ENCODE data around the gene AGAP1. TPM values are rescaled to one million over a fixed set of nuclear protein-coding genes. Genes with fewer than 3 reads are reported as not detected.

Gene AGAP1
- total RNA-seq, 1 donor from 2014 or later, result 46.3 TPM

DNA sequence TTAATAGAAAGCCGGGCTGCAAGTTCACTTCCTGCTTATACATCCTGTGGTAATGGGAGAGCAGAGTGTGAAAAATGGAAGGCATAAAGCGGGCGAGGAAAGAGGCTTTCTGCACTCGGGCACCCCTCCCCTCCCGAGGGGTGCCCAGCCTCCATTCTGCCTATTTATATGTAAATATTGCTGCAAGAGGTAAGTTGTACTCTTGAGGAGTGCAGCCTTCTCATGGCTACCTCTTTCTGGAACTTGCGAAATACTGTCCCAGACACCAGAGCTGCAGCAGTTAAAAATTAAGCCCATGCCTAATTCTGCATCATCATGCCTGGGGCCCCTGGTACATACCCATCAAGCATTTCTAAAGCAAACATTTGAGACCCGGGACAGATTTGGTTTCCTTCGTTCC lies 518.3 kb downstream of the AGAP1 start:
- Mint-ChIP-seq H3K9me3 (no peaks in the 10 kb centered on the region), H3K27me3 (peaks cover 2% of the 10 kb centered on the region), H3K36me3 (peaks cover 8% of the 10 kb centered on the region), H3K27ac (no peak overlapping the region), H3K4me3 (no peak overlapping the region), H3K4me1 (ENCODE audit: unreplicated experiment) (peaks cover 28% of the 10 kb centered on the region)
- DNase-seq (ENCODE audit: extremely low spot score, unreplicated experiment), result no peak
- TF ChIP-seq, protein P1, sequence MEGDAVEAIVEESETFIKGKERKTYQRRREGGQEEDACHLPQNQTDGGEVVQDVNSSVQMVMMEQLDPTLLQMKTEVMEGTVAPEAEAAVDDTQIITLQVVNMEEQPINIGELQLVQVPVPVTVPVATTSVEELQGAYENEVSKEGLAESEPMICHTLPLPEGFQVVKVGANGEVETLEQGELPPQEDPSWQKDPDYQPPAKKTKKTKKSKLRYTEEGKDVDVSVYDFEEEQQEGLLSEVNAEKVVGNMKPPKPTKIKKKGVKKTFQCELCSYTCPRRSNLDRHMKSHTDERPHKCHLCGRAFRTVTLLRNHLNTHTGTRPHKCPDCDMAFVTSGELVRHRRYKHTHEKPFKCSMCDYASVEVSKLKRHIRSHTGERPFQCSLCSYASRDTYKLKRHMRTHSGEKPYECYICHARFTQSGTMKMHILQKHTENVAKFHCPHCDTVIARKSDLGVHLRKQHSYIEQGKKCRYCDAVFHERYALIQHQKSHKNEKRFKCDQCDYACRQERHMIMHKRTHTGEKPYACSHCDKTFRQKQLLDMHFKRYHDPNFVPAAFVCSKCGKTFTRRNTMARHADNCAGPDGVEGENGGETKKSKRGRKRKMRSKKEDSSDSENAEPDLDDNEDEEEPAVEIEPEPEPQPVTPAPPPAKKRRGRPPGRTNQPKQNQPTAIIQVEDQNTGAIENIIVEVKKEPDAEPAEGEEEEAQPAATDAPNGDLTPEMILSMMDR (conservative IDR thresholded peaks at IDR 0.05), result no peak

DNA sequence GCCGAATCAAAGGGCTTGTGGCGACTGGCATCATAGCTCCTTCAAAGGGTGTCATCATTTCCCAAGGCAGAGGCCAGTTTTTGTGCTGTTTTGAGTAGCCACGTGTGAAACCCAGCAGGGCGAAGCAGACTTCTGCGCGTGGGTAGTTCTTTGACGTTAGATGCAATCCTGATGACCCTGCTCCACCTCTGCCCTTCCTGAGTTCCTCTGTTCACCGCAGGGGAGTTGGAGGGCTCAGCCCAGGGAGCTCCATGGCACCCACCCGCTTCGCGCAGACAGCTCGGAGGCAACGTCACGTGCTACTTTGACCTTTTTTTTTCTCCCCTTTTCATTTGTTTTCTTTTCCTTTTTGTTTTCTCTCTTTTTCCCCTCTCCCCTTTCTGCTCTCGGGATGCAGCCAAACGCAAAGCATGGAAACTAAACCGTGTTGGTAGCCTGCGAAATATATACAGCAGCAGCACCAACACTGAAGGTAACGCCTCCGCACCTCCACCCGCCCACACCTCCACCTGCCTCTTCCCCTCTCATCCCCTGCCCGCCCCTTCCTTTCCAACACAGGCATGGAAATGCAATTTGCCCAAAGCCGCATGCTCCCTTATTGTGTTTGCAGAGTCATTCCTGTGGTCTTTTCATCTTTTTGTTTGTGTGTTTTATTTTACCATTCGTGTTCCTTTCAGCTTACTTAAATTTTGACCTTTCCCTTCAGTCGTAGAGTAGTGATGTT lies 520.7 kb downstream of the AGAP1 start:
- H3K9me3 Mint-ChIP-seq, result no peaks in the 10 kb centered on the region
- peaks cover 2% of the 10 kb centered on the region for H3K27me3 Mint-ChIP-seq
- TF ChIP-seq, protein P1 (conservative IDR thresholded peaks at IDR 0.05), result no peak
- H3K4me3 Mint-ChIP-seq, result no peak overlapping the region
- no peak for DNase-seq (ENCODE audit: extremely low spot score, unreplicated experiment)
- peaks cover 25% of the 10 kb centered on the region for H3K4me1 Mint-ChIP-seq (ENCODE audit: unreplicated experiment)
- no peaks in the 10 kb centered on the region for H3K36me3 Mint-ChIP-seq
- H3K27ac Mint-ChIP-seq, result no peak overlapping the region

- H3K4me3 Mint-ChIP-seq, result no peak overlapping the region
- TF ChIP-seq, protein P1 (conservative IDR thresholded peaks at IDR 0.05), result no peak
- DNase-seq (ENCODE audit: extremely low spot score, unreplicated experiment), result no peak
- no peaks in the 10 kb centered on the region for H3K36me3 Mint-ChIP-seq
- H3K27me3 Mint-ChIP-seq, result peaks cover 2% of the 10 kb centered on the region
- no peak overlapping the region for H3K27ac Mint-ChIP-seq
- no peaks in the 10 kb centered on the region for H3K9me3 Mint-ChIP-seq
- peaks cover 25% of the 10 kb centered on the region for H3K4me1 Mint-ChIP-seq (ENCODE audit: unreplicated experiment)
Measured at GRCh38 chr2:236015171-236015570, 521.3 kb downstream of the AGAP1 start.

- peaks cover 2% of the 10 kb centered on the region for H3K27me3 Mint-ChIP-seq
- no peak for DNase-seq (ENCODE audit: extremely low spot score, unreplicated experiment)
- no peak overlapping the region for H3K4me3 Mint-ChIP-seq
- TF ChIP-seq, protein P1 (conservative IDR thresholded peaks at IDR 0.05), result no peak
- no peaks in the 10 kb centered on the region for H3K36me3 Mint-ChIP-seq
- H3K27ac Mint-ChIP-seq, result no peak overlapping the region
- no peaks in the 10 kb centered on the region for H3K9me3 Mint-ChIP-seq
- peaks cover 20% of the 10 kb centered on the region for H3K4me1 Mint-ChIP-seq (ENCODE audit: unreplicated experiment)
Measured at GRCh38 chr2:236016496-236016895, 522.7 kb downstream of the AGAP1 start.

DNA sequence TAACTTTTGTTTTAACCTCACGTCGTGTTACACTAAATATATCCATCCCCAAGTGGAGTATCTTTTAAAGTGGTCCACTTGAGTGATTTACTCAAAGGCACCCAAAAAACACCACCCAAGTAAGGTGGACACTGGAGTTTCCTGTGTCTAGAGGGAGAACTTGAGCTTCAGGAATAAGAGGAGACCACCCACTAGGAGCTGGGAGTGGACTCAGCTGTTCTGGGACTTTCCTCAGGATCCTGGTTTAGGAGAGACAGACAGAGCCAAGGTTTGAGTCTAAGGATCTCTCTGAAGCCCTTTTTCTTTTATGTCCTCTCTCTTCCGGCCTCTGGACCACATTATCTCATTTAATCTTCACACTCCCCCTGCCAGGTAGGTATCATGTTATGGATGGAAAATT lies 523.6 kb downstream of the AGAP1 start:
- no peak overlapping the region for H3K4me3 Mint-ChIP-seq
- no peak overlapping the region for H3K27ac Mint-ChIP-seq
- H3K27me3 Mint-ChIP-seq, result peaks cover 2% of the 10 kb centered on the region
- peaks cover 20% of the 10 kb centered on the region for H3K4me1 Mint-ChIP-seq (ENCODE audit: unreplicated experiment)
- no peak for DNase-seq (ENCODE audit: extremely low spot score, unreplicated experiment)
- TF ChIP-seq, protein P1 (conservative IDR thresholded peaks at IDR 0.05), result no peak
- H3K36me3 Mint-ChIP-seq, result no peaks in the 10 kb centered on the region
- no peaks in the 10 kb centered on the region for H3K9me3 Mint-ChIP-seq

Data from type B pancreatic cell (in vitro differentiated cells).